ENCODE data around the gene RASAL3.

The RASAL3 gene

DNA sequence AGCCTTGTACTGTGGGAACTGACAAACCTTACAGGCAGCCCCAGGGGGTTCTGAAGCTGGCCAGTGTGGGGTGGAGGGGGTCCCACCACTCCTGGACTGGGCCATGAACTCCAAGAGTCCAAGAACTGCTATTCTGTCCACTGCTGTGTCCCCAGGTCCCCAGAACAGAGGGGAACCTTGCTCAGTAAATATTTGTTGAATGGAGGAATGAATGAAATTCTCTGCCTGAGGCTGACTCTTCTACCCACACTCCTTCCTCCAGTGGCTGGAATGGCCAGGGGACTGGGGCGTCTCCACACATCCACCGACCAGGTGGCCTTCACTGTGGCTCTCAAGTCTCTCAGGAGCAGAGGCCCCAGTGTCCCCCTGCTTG lies 26.2 kb downstream of the RASAL3 start:
- no peaks in the 10 kb centered on the region for H3K27me3 ChIP-seq (ENCODE audit: insufficient read depth, poor library complexity, severe bottlenecking)
- DNase-seq (ENCODE audit: low spot score) = no peak
- no peaks in the 10 kb centered on the region for H3K36me3 ChIP-seq (ENCODE audit: low read depth)
- H3K27ac ChIP-seq (ENCODE audit: poor library complexity, severe bottlenecking) = no peak overlapping the region
- H3K9me3 ChIP-seq (ENCODE audit: severe bottlenecking) = no peaks in the 10 kb centered on the region
- H3K4me1 ChIP-seq (ENCODE audit: insufficient read depth, poor library complexity, severe bottlenecking) = no peaks in the 10 kb centered on the region
- H3K4me3 ChIP-seq (ENCODE audit: severe bottlenecking) = no peak overlapping the region
- TF ChIP-seq CTCF (IDR thresholded peaks at IDR 0.05; ENCODE audit: poor library complexity, severe bottlenecking) = no peak
- no peak for ATAC-seq (ENCODE audit: low read depth)

DNA sequence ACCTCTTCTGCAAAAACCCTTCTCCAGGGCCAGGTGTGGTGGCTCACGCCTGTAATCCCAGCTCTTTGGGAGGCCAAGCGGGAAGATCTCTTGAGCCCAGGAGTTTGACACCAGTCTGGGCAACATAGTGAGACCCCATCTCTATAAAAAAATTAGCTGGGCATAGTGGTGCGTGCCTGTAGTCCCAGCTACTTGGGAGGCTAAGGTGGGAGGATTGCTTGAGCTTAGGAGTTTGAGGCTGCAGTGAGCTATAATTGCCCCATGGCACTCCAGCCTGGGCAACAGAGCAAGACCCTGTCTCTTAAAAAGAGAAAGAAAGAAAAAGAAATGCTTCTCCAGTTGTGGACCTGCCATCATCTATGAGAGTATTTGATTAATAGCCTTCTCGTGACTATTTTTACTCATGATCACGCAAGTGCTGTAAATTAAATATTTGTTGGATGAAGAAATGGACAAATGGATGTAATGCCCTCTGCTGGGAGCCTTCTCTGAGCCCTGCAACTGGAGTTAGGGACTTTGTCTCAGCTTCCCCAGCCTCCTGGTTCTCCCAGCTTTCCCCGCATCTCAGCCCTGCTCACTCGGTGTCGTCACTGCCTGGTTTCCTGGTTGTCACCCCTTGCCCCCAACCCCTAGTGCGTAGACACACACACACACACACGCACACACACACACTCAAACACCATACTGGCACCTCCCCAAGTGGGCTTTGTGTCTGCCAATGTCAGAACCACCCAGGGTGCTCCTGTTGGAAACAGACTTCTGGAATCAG lies 26.8 kb downstream of the RASAL3 start:
- Histone ChIP-seq H3K36me3 (ENCODE audit: low read depth) (no peaks in the 10 kb centered on the region), H3K4me1 (ENCODE audit: insufficient read depth, poor library complexity, severe bottlenecking) (no peaks in the 10 kb centered on the region), H3K27ac (ENCODE audit: poor library complexity, severe bottlenecking) (no peak overlapping the region), H3K27me3 (ENCODE audit: insufficient read depth, poor library complexity, severe bottlenecking) (no peaks in the 10 kb centered on the region), H3K9me3 (ENCODE audit: severe bottlenecking) (no peaks in the 10 kb centered on the region), H3K4me3 (ENCODE audit: severe bottlenecking) (no peak overlapping the region)
- no peak for DNase-seq (ENCODE audit: low spot score)
- ATAC-seq (ENCODE audit: low read depth) = no peak
- no peak for TF ChIP-seq CTCF (IDR thresholded peaks at IDR 0.05; ENCODE audit: poor library complexity, severe bottlenecking)

DNA sequence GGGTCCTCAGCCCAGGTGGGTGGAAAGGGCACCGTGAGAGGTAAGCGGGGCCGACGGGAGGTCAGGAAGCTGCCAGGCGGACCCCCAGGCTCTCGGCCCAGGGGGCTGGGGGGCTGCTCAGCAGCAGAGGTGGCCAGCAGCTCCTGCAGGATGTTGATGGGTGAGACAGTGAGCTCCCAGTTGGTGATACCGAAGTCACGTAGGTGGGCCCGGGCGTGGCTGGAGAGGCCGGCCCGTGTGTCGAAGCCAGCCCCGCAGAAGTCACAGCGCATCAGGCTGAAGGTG lies 27.6 kb downstream of the RASAL3 start:
- Histone ChIP-seq H3K9me3 (ENCODE audit: severe bottlenecking) (no peaks in the 10 kb centered on the region), H3K4me3 (ENCODE audit: severe bottlenecking) (no peak overlapping the region), H3K4me1 (ENCODE audit: insufficient read depth, poor library complexity, severe bottlenecking) (no peaks in the 10 kb centered on the region), H3K27me3 (ENCODE audit: insufficient read depth, poor library complexity, severe bottlenecking) (no peaks in the 10 kb centered on the region), H3K36me3 (ENCODE audit: low read depth) (no peaks in the 10 kb centered on the region), H3K27ac (ENCODE audit: poor library complexity, severe bottlenecking) (no peak overlapping the region)
- ATAC-seq (ENCODE audit: low read depth) = no peak
- no peak for DNase-seq (ENCODE audit: low spot score)
- TF ChIP-seq CTCF (IDR thresholded peaks at IDR 0.05; ENCODE audit: poor library complexity, severe bottlenecking) = no peak

- DNase-seq (ENCODE audit: low spot score) = no peak
- peaks cover 3% of the 10 kb centered on the region for H3K4me1 ChIP-seq (ENCODE audit: insufficient read depth, poor library complexity, severe bottlenecking)
- TF ChIP-seq CTCF (IDR thresholded peaks at IDR 0.05; ENCODE audit: poor library complexity, severe bottlenecking) = no peak
- no peaks in the 10 kb centered on the region for H3K36me3 ChIP-seq (ENCODE audit: low read depth)
- no peaks in the 10 kb centered on the region for H3K27me3 ChIP-seq (ENCODE audit: insufficient read depth, poor library complexity, severe bottlenecking)
- H3K9me3 ChIP-seq (ENCODE audit: severe bottlenecking) = no peaks in the 10 kb centered on the region
- no peak overlapping the region for H3K27ac ChIP-seq (ENCODE audit: poor library complexity, severe bottlenecking)
- no peak for ATAC-seq (ENCODE audit: low read depth)
- H3K4me3 ChIP-seq (ENCODE audit: severe bottlenecking) = no peak overlapping the region
Observed at GRCh38 chr19:15436012-15436825, 28.1 kb downstream of the RASAL3 start.

All from RWPE2 (cell line).